Calu3 (cell line): ENCODE results near the gene AGXT2. TPM values are rescaled to one million over a fixed set of nuclear protein-coding genes. Genes with fewer than 3 reads are reported as not detected.

ENCODE experiments used
- BruUV-seq: library from RNA; stranded (reverse); fragments of 400-500 nt; replicated peaks from 2 replicates; lab custom pipeline; 2021; lab: Mats Ljungman, UMichigan
- CTCF ChIA-PET: fragments of 300-600 bp; sonication (Branson Sonifier 250); formaldehyde crosslinking; loops from one replicate; lab custom pipeline; 2022; ENCODE audit warnings: antibody characterized with exemption; lab: Charles Lee
- DNase-seq: peaks from one replicate; pipeline ENCODE4 v3.0.0; 2022
- H3K27ac Mint-ChIP-seq: one replicate; pipeline ENCODE4 v1.8.0; 2022; ENCODE audit warnings: mixed read lengths; ENCODE audit not compliant: unreplicated experiment
- H3K27me3 Mint-ChIP-seq: one replicate; pipeline ENCODE4 v1.8.0; 2022; ENCODE audit warnings: mixed read lengths; ENCODE audit not compliant: unreplicated experiment
- H3K36me3 Mint-ChIP-seq: one replicate; pipeline ENCODE4 v1.8.0; 2022; ENCODE audit warnings: mild to moderate bottlenecking, moderate library complexity, mixed read lengths; ENCODE audit not compliant: insufficient read depth, unreplicated experiment
- H3K4me1 Mint-ChIP-seq: one replicate; pipeline ENCODE4 v1.8.0; 2022; ENCODE audit warnings: mild to moderate bottlenecking, low read depth, mixed read lengths; ENCODE audit not compliant: unreplicated experiment
- H3K4me3 Mint-ChIP-seq: one replicate; pipeline ENCODE4 v1.8.0; 2022; ENCODE audit warnings: mild to moderate bottlenecking, low read depth, moderate library complexity, mixed read lengths; ENCODE audit not compliant: unreplicated experiment
- H3K9me3 Mint-ChIP-seq: one replicate; pipeline ENCODE4 v1.8.0; 2022; ENCODE audit warnings: low read depth, mixed read lengths; ENCODE audit not compliant: unreplicated experiment
- intact Hi-C: fragments of 100-400 bp; cut with micrococcal nuclease; formaldehyde crosslinking; loops from one replicate; pipeline ENCODE4 v1.10.0; 2022; ENCODE audit not compliant: unreplicated experiment
- total RNA-seq: library from RNA; stranded (reverse); gene quantifications from 2 replicates; pipeline ENCODE4 v1.2.3, GENCODE V29; 2022
- TF ChIP-seq, protein P1 (sequence below): fragments of 200-600 bp; IDR thresholded peaks from one replicate; pipeline ENCODE4 v1.8.0; 2022; ENCODE audit warnings: antibody characterized with exemption; ENCODE audit not compliant: unreplicated experiment

AGXT2 gene
- total RNA-seq, 1 experiment from 2014 or later, result not detected

DNA sequence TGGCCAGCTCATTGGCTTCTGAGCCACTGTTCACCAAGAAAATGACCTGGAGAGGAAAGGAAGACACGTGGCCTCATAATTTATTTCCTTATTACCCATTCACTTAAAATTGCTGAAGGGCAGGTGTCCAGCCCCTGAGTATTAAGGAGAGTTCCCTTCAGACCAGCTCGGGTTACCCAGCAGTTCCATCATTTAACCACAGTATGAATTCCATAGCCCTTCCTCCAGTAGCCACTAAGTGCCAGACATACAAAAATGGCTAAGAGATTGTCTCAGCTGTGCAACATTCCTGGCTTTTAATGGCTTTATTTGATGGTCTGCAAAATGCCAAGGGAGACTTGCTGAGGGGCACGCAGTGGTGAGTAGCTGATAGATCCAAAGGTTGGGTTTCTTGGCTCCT, 12.5 kb downstream of the AGXT2 start:
- no peak for DNase-seq
- H3K27ac Mint-ChIP-seq, result no peak overlapping the region
- CTCF ChIA-PET, result no interaction called here
- no TSS peak for BruUV-seq
- no peaks in the 10 kb centered on the region for H3K9me3 Mint-ChIP-seq
- H3K36me3 Mint-ChIP-seq, result no peaks in the 10 kb centered on the region
- no peaks in the 10 kb centered on the region for H3K4me1 Mint-ChIP-seq
- TF ChIP-seq, protein P1, sequence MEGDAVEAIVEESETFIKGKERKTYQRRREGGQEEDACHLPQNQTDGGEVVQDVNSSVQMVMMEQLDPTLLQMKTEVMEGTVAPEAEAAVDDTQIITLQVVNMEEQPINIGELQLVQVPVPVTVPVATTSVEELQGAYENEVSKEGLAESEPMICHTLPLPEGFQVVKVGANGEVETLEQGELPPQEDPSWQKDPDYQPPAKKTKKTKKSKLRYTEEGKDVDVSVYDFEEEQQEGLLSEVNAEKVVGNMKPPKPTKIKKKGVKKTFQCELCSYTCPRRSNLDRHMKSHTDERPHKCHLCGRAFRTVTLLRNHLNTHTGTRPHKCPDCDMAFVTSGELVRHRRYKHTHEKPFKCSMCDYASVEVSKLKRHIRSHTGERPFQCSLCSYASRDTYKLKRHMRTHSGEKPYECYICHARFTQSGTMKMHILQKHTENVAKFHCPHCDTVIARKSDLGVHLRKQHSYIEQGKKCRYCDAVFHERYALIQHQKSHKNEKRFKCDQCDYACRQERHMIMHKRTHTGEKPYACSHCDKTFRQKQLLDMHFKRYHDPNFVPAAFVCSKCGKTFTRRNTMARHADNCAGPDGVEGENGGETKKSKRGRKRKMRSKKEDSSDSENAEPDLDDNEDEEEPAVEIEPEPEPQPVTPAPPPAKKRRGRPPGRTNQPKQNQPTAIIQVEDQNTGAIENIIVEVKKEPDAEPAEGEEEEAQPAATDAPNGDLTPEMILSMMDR, result no peak
- no peak overlapping the region for H3K4me3 Mint-ChIP-seq
- H3K27me3 Mint-ChIP-seq, result peaks cover 38% of the 10 kb centered on the region
- intact Hi-C loops, result no loop called here

DNA sequence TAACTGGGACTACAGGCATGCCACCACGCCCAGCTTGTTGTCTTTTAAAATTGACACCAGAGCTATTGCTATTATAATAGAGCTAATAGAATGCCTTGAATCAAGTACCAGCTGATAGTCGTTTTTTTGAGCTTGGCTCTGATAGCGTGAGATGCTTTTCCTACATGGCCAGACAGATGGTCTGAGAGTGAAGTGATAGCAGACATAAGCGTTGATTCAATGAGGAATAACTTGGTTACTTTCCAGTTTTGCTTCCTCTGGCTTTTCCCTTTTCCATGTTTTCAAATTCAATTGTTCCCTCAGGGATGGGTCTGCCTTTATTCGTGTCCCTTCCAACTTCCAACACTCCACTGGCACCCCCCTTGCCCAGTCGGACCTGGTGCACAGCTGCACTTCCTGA, 15.4 kb downstream of the AGXT2 start:
- H3K4me1 Mint-ChIP-seq, result no peaks in the 10 kb centered on the region
- TF ChIP-seq, protein P1, result no peak
- BruUV-seq, result no TSS peak
- H3K36me3 Mint-ChIP-seq, result no peaks in the 10 kb centered on the region
- no peak overlapping the region for H3K4me3 Mint-ChIP-seq
- no peak overlapping the region for H3K27ac Mint-ChIP-seq
- peaks cover 35% of the 10 kb centered on the region for H3K27me3 Mint-ChIP-seq
- no peak for DNase-seq
- CTCF ChIA-PET, result interaction anchor here (0.6 kb wide), 1 partner anchor 80 kb away, joined by 3 read pairs; no protein-coding TSS in a partner anchor
- intact Hi-C loops, result no loop called here
- no peaks in the 10 kb centered on the region for H3K9me3 Mint-ChIP-seq

DNA sequence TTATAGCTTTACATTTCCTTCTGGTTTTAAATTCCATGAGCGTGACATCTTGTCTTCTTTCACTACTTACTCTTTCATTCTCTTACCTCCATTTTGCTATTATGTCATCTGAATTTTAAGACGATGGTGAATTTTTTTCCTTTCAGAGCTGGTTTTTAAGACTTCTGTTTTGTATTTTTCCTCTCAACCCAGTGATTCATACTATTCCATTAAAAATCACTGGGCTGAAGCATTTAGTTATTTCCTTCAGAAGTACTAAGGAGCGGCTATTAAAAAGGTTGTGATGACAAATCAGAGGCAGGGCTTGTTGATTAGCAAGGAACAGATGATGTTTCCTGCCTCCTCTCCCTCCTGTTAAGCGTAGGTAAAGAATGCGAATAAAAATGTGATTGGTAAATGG, 16.5 kb downstream of the AGXT2 start:
- no peak for DNase-seq
- Mint-ChIP-seq H3K27ac (no peak overlapping the region), H3K27me3 (peaks cover 35% of the 10 kb centered on the region), H3K4me3 (no peak overlapping the region), H3K4me1 (no peaks in the 10 kb centered on the region), H3K9me3 (no peaks in the 10 kb centered on the region), H3K36me3 (no peaks in the 10 kb centered on the region)
- CTCF ChIA-PET, result no interaction called here
- TF ChIP-seq, protein P1, result no peak
- intact Hi-C loops, result no loop called here
- BruUV-seq, result no TSS peak

DNA sequence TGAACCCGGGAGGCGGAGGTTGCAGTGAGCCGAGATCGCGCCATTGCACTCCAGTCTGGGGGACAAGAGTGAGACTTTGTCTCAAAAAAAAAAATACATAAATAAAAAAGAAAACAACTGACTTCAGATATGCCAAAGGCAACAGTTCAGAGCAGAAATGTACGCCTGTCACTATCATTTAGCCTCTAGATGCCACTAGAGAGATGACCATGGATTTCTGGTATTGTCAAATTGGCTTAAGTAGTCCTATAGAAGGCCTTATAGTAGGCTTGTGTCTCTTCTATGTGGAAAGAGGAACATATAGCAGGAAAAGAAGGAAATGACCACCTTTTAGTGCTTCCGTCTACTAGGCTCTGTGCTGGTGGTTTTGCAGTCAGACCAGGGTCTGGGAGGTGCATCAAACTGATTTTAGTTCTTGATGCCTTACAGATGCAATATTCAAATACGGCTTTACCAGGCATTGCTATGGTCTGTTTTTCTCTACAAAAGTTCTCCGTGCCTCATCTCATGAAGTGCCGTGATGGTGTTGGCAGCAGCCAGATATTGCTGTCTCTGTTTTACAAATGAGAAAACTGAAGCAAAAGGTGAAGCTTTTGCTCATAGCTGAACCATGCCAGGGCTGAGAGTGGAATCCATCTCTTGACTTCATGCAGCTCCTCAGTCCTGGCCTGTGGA, 17.2 kb downstream of the AGXT2 start:
- Mint-ChIP-seq H3K27me3 (peaks cover 35% of the 10 kb centered on the region), H3K9me3 (no peaks in the 10 kb centered on the region), H3K27ac (no peak overlapping the region), H3K4me3 (no peak overlapping the region), H3K4me1 (no peaks in the 10 kb centered on the region), H3K36me3 (no peaks in the 10 kb centered on the region)
- DNase-seq, result no peak
- TF ChIP-seq, protein P1, result no peak
- CTCF ChIA-PET, result no interaction called here
- BruUV-seq, result no TSS peak
- intact Hi-C loops, result no loop called here
